HUES48 (cell line): ENCODE data around the gene CEP78.

ENCODE experiments used
- H3K27ac ChIP-seq: one replicate; pipeline ENCODE4 v1.7.0; 2013; ENCODE audit warnings: low read depth, low read length, inconsistent platforms
- H3K27me3 ChIP-seq: 2 replicates; pipeline ENCODE4 v1.6.1; 2013; ENCODE audit warnings: mild to moderate bottlenecking, low read length; ENCODE audit not compliant: control insufficient read depth, insufficient read depth
- H3K36me3 ChIP-seq: 2 replicates; pipeline ENCODE4 v1.6.1; 2013; ENCODE audit warnings: low read length; ENCODE audit not compliant: control insufficient read depth, insufficient read depth
- H3K4me1 ChIP-seq: 2 replicates; pipeline ENCODE4 v1.6.1; 2013; ENCODE audit warnings: mild to moderate bottlenecking, low read length; ENCODE audit not compliant: control insufficient read depth, insufficient read depth
- H3K4me3 ChIP-seq: 2 replicates; pipeline ENCODE4 v1.5.1; 2013; ENCODE audit warnings: mild to moderate bottlenecking, low read depth, low read length
- H3K9ac ChIP-seq: 2 replicates; pipeline ENCODE4 v1.6.1; 2013; ENCODE audit warnings: mild to moderate bottlenecking, low read depth, low read length, moderate library complexity
- H3K9me3 ChIP-seq: 2 replicates; pipeline ENCODE4 v1.6.1; 2013; ENCODE audit warnings: low read length; ENCODE audit not compliant: control insufficient read depth, insufficient read depth

The CEP78 gene

DNA sequence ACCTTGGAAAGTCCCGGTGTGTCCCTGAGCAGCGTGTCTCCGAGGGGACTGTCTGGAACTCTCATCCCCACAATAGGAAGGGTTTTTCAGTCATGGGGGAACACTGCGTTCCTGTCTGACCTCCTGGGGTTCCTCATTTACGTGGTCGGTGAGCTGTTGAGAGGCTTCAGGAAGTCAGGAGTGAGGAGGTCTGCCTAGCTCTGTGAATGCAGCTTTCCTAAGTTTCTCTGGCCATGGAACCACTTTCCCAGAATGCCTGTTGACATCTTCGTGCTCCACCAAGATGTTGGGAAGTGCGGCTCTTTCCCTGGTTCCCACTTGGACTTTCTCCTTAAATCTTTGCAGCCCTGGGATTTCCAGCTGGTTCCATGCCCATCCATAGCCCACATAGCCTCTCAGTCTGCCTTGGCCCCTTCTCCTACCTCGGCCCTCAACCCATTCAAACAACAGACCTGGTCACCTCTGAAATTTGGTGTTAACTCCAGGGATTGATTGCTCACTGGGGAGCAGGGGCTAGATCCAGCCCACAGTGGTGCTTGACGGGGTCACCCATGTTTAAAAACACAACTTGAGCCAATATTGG lies 88.3 kb downstream of the CEP78 start:
- Histone ChIP-seq H3K9me3 (no peaks in the 10 kb centered on the region), H3K9ac (no peak overlapping the region), H3K27me3 (no peaks in the 10 kb centered on the region), H3K27ac (no peak overlapping the region), H3K4me3 (no peak overlapping the region), H3K4me1 (no peaks in the 10 kb centered on the region; the same call in 1 of the 2 replicates), H3K36me3 (peaks cover 98% of the 10 kb centered on the region)

DNA sequence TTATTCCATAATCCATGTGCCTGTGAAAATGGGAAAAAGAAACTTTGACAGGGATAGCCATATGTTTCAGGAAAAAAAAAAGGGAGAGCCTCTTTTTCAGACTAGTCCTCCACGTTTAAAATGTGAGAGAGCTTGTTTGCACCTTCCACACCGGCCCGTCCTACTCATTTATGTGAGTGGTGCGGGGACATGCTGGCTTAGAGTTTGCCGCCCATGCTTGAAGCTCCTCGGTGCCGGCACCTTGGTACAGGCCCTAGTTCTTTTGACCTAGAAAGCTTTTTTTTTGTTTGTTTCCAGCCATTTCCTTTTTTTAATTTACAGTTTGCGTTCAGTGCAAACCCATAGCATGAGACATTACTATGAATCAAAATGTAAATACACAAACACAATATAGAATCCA lies 88.8 kb downstream of the CEP78 start:
- no peaks in the 10 kb centered on the region for H3K27me3 ChIP-seq
- no peak overlapping the region for H3K27ac ChIP-seq
- no peak overlapping the region for H3K4me3 ChIP-seq
- H3K9ac ChIP-seq: no peak overlapping the region
- peaks cover 98% of the 10 kb centered on the region for H3K36me3 ChIP-seq
- no peaks in the 10 kb centered on the region; the same call in 1 of the 2 replicates for H3K4me1 ChIP-seq
- H3K9me3 ChIP-seq: no peaks in the 10 kb centered on the region

DNA sequence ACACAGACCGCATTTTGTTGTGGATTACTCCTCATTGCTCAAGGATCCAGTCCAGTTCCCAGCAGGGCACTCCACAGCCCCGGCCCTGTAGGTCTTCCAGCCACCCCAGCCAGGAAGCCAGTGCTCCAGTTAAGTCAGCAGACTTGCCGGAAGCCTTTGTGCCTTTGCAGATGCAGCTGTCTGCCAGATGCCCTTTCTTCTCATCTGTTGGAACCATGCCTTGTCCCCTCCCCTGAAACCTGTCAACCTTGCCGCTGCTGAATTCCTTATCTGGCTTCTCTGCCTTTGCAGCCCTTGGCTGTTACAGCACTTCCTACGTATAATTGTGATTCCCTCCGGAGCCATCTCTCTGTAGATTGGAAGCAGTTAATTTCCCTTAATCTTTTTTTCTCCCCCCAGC lies 89.5 kb downstream of the CEP78 start:
- H3K36me3 ChIP-seq: peaks cover 97% of the 10 kb centered on the region
- no peaks in the 10 kb centered on the region; the same call in 1 of the 2 replicates for H3K4me1 ChIP-seq
- no peak overlapping the region for H3K4me3 ChIP-seq
- H3K9ac ChIP-seq: no peak overlapping the region
- H3K27ac ChIP-seq: no peak overlapping the region
- H3K27me3 ChIP-seq: no peaks in the 10 kb centered on the region
- H3K9me3 ChIP-seq: no peaks in the 10 kb centered on the region

DNA sequence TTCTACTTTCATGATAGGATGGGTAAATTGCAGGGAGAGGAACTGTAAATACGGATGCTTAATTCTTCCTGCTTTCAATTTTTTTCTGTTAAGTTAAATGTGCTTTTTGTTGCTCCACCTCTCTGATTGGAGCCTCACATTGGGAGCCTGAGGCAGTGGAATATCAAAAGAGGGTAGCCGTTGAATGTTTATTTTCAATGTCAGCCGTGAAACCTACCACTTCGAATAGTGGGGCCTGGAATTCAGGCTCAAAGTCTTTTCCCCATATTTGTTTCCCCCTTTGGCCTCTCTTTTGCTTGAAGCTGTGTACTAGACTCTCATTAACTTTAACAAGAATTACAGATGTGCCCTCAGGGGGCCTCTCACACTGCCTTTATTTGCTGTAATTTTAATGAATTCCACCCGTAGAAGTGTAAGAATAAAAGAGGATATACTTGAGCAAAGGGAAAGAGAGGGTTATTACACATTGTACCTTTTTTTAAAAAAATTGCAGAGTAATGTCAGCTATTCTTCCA lies 90.0 kb downstream of the CEP78 start:
- no peak overlapping the region for H3K27ac ChIP-seq

DNA sequence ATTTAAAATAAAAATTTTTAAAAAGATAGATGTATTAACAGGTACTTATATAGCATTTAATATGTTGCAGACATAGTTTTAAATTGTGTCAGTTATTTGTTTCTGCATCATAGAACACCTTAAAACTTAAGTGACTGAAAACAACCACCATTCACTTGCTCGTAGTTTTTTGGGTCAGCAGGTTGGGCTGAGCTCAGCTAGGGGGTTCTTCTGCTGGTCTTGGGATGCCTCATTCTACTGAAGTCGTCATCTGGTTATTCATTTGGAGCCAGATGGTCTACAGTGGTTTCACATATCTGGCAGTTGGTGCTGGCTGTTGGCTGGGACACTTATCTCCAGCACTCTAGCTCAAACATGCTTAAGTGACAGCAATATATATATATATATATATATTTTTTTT lies 90.7 kb downstream of the CEP78 start:
- H3K9me3 ChIP-seq: no peaks in the 10 kb centered on the region
- no peaks in the 10 kb centered on the region for H3K27me3 ChIP-seq
- no peaks in the 10 kb centered on the region; the same call in 1 of the 2 replicates for H3K4me1 ChIP-seq
- no peak overlapping the region for H3K27ac ChIP-seq
- H3K9ac ChIP-seq: no peak overlapping the region
- no peak overlapping the region for H3K4me3 ChIP-seq
- peaks cover 94% of the 10 kb centered on the region for H3K36me3 ChIP-seq

More for the DNA sequence above, 90.0 kb downstream of the CEP78 start:
- Histone ChIP-seq H3K9me3 (no peaks in the 10 kb centered on the region), H3K4me1 (no peaks in the 10 kb centered on the region; the same call in 1 of the 2 replicates), H3K27me3 (no peaks in the 10 kb centered on the region), H3K4me3 (no peak overlapping the region), H3K9ac (no peak overlapping the region), H3K36me3 (peaks cover 94% of the 10 kb centered on the region)
